Measurements from ENCODE around the gene TET3.

Gene TET3

GRCh38 chr2:74002505-74003421 lies 18.1 kb downstream of the TET3 start:
- Histone ChIP-seq H3K27ac (ENCODE audit: low read depth, low read length) (no peak overlapping the region), H3K9ac (ENCODE audit: low read length in 5 of 5) (peak overlapping the region in 3 of 5 donors; percentile 11 to 72 (median 56)), H3K9me3 (ENCODE audit: control insufficient read depth in 5 of 5, low read length in 5 of 5) (no peaks in the 10 kb centered on the region), H3K36me3 (ENCODE audit: control insufficient read depth in 5 of 5, insufficient read depth in 5 of 5, low read length in 5 of 5) (no peaks in the 10 kb centered on the region), H3K4me3 (ENCODE audit: low read depth in 1 of 5, low read length in 5 of 5) (peak overlapping the region; percentile 66 to 74 (median 72)), H3K27me3 (ENCODE audit: control insufficient read depth in 5 of 5, insufficient read depth in 4 of 5, low read length in 5 of 5) (peaks cover 0 to 7% (median 0%) of the 10 kb centered on the region in 5 donors), H3K4me1 (ENCODE audit: control insufficient read depth in 5 of 5, insufficient read depth in 5 of 5, low read length in 5 of 5) (peaks cover 6 to 54% (median 40%) of the 10 kb centered on the region in 5 donors)

- Histone ChIP-seq H3K27me3 (ENCODE audit: control insufficient read depth in 5 of 5, insufficient read depth in 4 of 5, low read length in 5 of 5) (peaks cover 0 to 7% (median 0%) of the 10 kb centered on the region in 5 donors), H3K4me3 (ENCODE audit: low read depth in 1 of 5, low read length in 5 of 5) (no peak overlapping the region), H3K27ac (ENCODE audit: low read depth, low read length) (no peak overlapping the region), H3K36me3 (ENCODE audit: control insufficient read depth in 5 of 5, insufficient read depth in 5 of 5, low read length in 5 of 5) (no peaks in the 10 kb centered on the region), H3K9ac (ENCODE audit: low read length in 5 of 5) (no peak overlapping the region), H3K9me3 (ENCODE audit: control insufficient read depth in 5 of 5, low read length in 5 of 5) (no peaks in the 10 kb centered on the region), H3K4me1 (ENCODE audit: control insufficient read depth in 5 of 5, insufficient read depth in 5 of 5, low read length in 5 of 5) (peaks cover 6 to 61% (median 40%) of the 10 kb centered on the region in 5 donors)
These were observed 18.9 kb downstream of the TET3 start for GRCh38 chr2:74003494-74004211.

- no peak overlapping the region for H3K4me3 ChIP-seq (ENCODE audit: low read depth in 1 of 5, low read length in 5 of 5)
- H3K27ac ChIP-seq (ENCODE audit: low read depth, low read length) = no peak overlapping the region
- H3K4me1 ChIP-seq (ENCODE audit: control insufficient read depth in 5 of 5, insufficient read depth in 5 of 5, low read length in 5 of 5) = peaks cover 6 to 70% (median 40%) of the 10 kb centered on the region in 5 donors
- H3K27me3 ChIP-seq (ENCODE audit: control insufficient read depth in 5 of 5, insufficient read depth in 4 of 5, low read length in 5 of 5) = peaks cover 0 to 7% (median 0%) of the 10 kb centered on the region in 5 donors
- peaks cover 0 to 4% (median 0%) of the 10 kb centered on the region in 5 donors for H3K36me3 ChIP-seq (ENCODE audit: control insufficient read depth in 5 of 5, insufficient read depth in 5 of 5, low read length in 5 of 5)
- no peaks in the 10 kb centered on the region for H3K9me3 ChIP-seq (ENCODE audit: control insufficient read depth in 5 of 5, low read length in 5 of 5)
- H3K9ac ChIP-seq (ENCODE audit: low read length in 5 of 5) = no peak overlapping the region
These were observed 19.8 kb downstream of the TET3 start for GRCh38 chr2:74004212-74005182.

- Histone ChIP-seq H3K9ac (ENCODE audit: low read length in 5 of 5) (no peak overlapping the region), H3K27ac (ENCODE audit: low read depth, low read length) (no peak overlapping the region), H3K27me3 (ENCODE audit: control insufficient read depth in 5 of 5, insufficient read depth in 4 of 5, low read length in 5 of 5) (peaks cover 0 to 7% (median 0%) of the 10 kb centered on the region in 5 donors), H3K4me3 (ENCODE audit: low read depth in 1 of 5, low read length in 5 of 5) (no peak overlapping the region), H3K9me3 (ENCODE audit: control insufficient read depth in 5 of 5, low read length in 5 of 5) (no peaks in the 10 kb centered on the region), H3K36me3 (ENCODE audit: control insufficient read depth in 5 of 5, insufficient read depth in 5 of 5, low read length in 5 of 5) (peaks cover 0 to 4% (median 0%) of the 10 kb centered on the region in 5 donors), H3K4me1 (ENCODE audit: control insufficient read depth in 5 of 5, insufficient read depth in 5 of 5, low read length in 5 of 5) (peaks cover 9 to 66% (median 38%) of the 10 kb centered on the region in 5 donors)
These were observed 21.1 kb downstream of the TET3 start for GRCh38 chr2:74005786-74006185.

GRCh38 chr2:74006459-74006858 lies 21.7 kb downstream of the TET3 start:
- Histone ChIP-seq H3K4me1 (ENCODE audit: control insufficient read depth in 5 of 5, insufficient read depth in 5 of 5, low read length in 5 of 5) (peaks cover 9 to 64% (median 38%) of the 10 kb centered on the region in 5 donors), H3K9ac (ENCODE audit: low read length in 5 of 5) (no peak overlapping the region), H3K4me3 (ENCODE audit: low read depth in 1 of 5, low read length in 5 of 5) (no peak overlapping the region), H3K9me3 (ENCODE audit: control insufficient read depth in 5 of 5, low read length in 5 of 5) (no peaks in the 10 kb centered on the region), H3K36me3 (ENCODE audit: control insufficient read depth in 5 of 5, insufficient read depth in 5 of 5, low read length in 5 of 5) (peaks cover 0 to 4% (median 0%) of the 10 kb centered on the region in 5 donors), H3K27me3 (ENCODE audit: control insufficient read depth in 5 of 5, insufficient read depth in 4 of 5, low read length in 5 of 5) (peaks cover 0 to 7% (median 0%) of the 10 kb centered on the region in 5 donors), H3K27ac (ENCODE audit: low read depth, low read length) (no peak overlapping the region)

GRCh38 chr2:74007121-74007520 lies 22.4 kb downstream of the TET3 start:
- H3K27me3 ChIP-seq (ENCODE audit: control insufficient read depth in 5 of 5, insufficient read depth in 4 of 5, low read length in 5 of 5) = peaks cover 0 to 7% (median 0%) of the 10 kb centered on the region in 5 donors
- H3K4me1 ChIP-seq (ENCODE audit: control insufficient read depth in 5 of 5, insufficient read depth in 5 of 5, low read length in 5 of 5) = peaks cover 7 to 57% (median 35%) of the 10 kb centered on the region in 5 donors
- H3K9ac ChIP-seq (ENCODE audit: low read length in 5 of 5) = no peak overlapping the region
- no peaks in the 10 kb centered on the region for H3K9me3 ChIP-seq (ENCODE audit: control insufficient read depth in 5 of 5, low read length in 5 of 5)
- no peak overlapping the region for H3K27ac ChIP-seq (ENCODE audit: low read depth, low read length)
- H3K36me3 ChIP-seq (ENCODE audit: control insufficient read depth in 5 of 5, insufficient read depth in 5 of 5, low read length in 5 of 5) = peaks cover 0 to 4% (median 0%) of the 10 kb centered on the region in 5 donors
- H3K4me3 ChIP-seq (ENCODE audit: low read depth in 1 of 5, low read length in 5 of 5) = no peak overlapping the region

- Histone ChIP-seq H3K27ac (ENCODE audit: low read depth, low read length) (no peak overlapping the region), H3K9me3 (ENCODE audit: control insufficient read depth in 5 of 5, low read length in 5 of 5) (no peaks in the 10 kb centered on the region), H3K9ac (ENCODE audit: low read length in 5 of 5) (no peak overlapping the region), H3K4me3 (ENCODE audit: low read depth in 1 of 5, low read length in 5 of 5) (no peak overlapping the region), H3K36me3 (ENCODE audit: control insufficient read depth in 5 of 5, insufficient read depth in 5 of 5, low read length in 5 of 5) (peaks cover 0 to 4% (median 0%) of the 10 kb centered on the region in 5 donors), H3K27me3 (ENCODE audit: control insufficient read depth in 5 of 5, insufficient read depth in 4 of 5, low read length in 5 of 5) (peaks cover 0 to 7% (median 0%) of the 10 kb centered on the region in 5 donors), H3K4me1 (ENCODE audit: control insufficient read depth in 5 of 5, insufficient read depth in 5 of 5, low read length in 5 of 5) (peaks cover 7 to 56% (median 33%) of the 10 kb centered on the region in 5 donors)
These were observed 23.0 kb downstream of the TET3 start for GRCh38 chr2:74007711-74008110.

- H3K9me3 ChIP-seq (ENCODE audit: control insufficient read depth in 5 of 5, low read length in 5 of 5) = no peaks in the 10 kb centered on the region
- H3K9ac ChIP-seq (ENCODE audit: low read length in 5 of 5) = no peak overlapping the region
- peaks cover 0 to 4% (median 0%) of the 10 kb centered on the region in 5 donors for H3K36me3 ChIP-seq (ENCODE audit: control insufficient read depth in 5 of 5, insufficient read depth in 5 of 5, low read length in 5 of 5)
- H3K27me3 ChIP-seq (ENCODE audit: control insufficient read depth in 5 of 5, insufficient read depth in 4 of 5, low read length in 5 of 5) = peaks cover 0 to 7% (median 0%) of the 10 kb centered on the region in 5 donors
- no peak overlapping the region for H3K4me3 ChIP-seq (ENCODE audit: low read depth in 1 of 5, low read length in 5 of 5)
- peaks cover 7 to 50% (median 27%) of the 10 kb centered on the region in 5 donors for H3K4me1 ChIP-seq (ENCODE audit: control insufficient read depth in 5 of 5, insufficient read depth in 5 of 5, low read length in 5 of 5)
- H3K27ac ChIP-seq (ENCODE audit: low read depth, low read length) = no peak overlapping the region
These were observed 24.2 kb downstream of the TET3 start for GRCh38 chr2:74008761-74009395.

GRCh38 chr2:74009577-74009976 lies 24.9 kb downstream of the TET3 start:
- H3K27ac ChIP-seq (ENCODE audit: low read depth, low read length) = no peak overlapping the region
- no peaks in the 10 kb centered on the region for H3K9me3 ChIP-seq (ENCODE audit: control insufficient read depth in 5 of 5, low read length in 5 of 5)
- H3K4me3 ChIP-seq (ENCODE audit: low read depth in 1 of 5, low read length in 5 of 5) = peak overlapping the region in 1 of 5 donors; percentile 11
- H3K27me3 ChIP-seq (ENCODE audit: control insufficient read depth in 5 of 5, insufficient read depth in 4 of 5, low read length in 5 of 5) = peaks cover 0 to 7% (median 0%) of the 10 kb centered on the region in 5 donors
- peaks cover 0 to 4% (median 0%) of the 10 kb centered on the region in 5 donors for H3K36me3 ChIP-seq (ENCODE audit: control insufficient read depth in 5 of 5, insufficient read depth in 5 of 5, low read length in 5 of 5)
- H3K9ac ChIP-seq (ENCODE audit: low read length in 5 of 5) = no peak overlapping the region
- H3K4me1 ChIP-seq (ENCODE audit: control insufficient read depth in 5 of 5, insufficient read depth in 5 of 5, low read length in 5 of 5) = peaks cover 7 to 46% (median 27%) of the 10 kb centered on the region in 5 donors

Data from subcutaneous abdominal adipose tissue (tissue), 5 donors.